Effector CD8-positive, alpha-beta T cell (primary cell): Measurements from ENCODE around the gene ARID1B.

Experiments
- DNase-seq: peaks from one replicate; lab custom pipeline; 2025; lab: John Stamatoyannopoulos, UW

Gene ARID1B

DNA sequence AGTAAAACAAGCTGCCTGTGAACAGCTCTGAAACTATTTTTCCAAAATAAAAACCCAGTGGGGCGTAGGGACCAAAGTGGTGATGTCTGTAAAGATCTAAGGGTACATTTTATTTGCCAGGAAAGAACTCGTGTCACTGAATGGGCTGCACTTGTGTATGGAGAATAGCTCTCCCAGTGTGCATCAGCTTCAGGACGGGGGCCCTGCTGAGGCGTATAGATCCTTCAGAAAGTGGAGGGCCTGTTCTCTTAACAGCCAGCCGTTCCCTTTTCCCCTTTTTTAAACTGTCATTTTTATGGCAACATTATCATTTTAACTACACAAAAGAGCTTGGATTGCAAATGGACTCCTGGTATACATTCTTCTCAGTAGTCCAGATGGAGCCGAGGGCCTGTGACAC lies 408.8 kb downstream of the ARID1B start:
- DNase-seq, result no peak

DNA sequence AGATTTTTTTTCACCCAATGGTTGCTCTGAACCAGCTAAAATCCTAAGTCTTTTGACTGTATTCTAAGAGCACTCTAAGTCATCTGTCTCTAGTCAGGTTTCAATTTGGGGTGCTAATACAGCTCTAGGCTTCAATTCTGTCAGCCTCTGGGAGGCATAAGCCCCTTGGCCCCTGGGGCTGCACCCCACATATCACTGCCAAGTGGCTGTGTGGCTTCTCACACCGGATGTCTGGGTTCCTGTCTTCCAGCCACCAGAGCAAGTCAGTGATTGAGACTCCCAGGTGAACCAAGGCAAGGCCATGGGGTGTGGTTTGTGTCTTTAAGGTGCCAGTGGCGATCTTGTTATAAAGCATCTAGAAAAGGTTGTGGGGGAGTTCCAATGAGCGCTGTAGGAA lies 409.6 kb downstream of the ARID1B start:
- no peak for DNase-seq

DNA sequence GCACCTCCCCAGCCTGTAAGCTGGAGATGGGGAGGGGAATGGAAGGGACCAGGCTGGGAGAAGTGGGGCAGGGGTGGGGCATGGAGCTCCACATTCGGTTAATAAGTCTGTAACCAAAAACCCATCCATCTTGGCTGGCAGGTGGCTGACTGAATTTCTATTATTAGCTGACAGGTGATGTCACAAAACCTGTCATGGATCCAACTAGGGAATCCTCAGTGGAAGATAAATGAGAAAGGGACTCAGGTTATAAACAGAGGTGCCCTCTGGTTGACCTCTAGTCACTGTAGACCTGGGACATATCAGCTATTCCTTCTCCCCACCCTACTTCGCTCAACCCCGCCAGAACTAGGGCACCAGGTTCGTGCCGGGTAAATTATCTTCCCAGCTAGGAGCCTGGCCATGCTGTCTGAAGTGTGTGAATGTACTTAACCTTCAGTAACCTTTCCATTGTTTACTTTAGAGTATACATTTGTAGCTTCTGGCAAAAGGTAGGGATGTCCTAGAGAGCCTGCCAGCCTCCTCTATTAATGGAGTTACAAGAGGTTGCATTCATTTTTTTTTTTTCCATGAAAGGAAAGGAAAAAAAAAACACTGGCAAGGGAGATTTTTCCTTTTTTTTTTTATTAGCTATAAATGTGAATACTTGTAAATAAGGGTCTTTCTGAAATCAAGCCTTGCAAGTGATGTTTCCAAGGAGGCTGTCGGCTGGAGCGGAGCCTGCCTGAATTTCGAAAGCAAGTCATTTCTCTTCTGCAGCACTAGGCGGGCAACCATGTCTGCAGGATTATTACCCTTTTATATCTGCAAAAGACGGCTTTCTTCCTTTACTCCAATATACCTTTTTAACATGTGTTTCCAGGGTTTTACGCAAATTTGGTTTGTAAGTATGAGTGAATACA lies 410.3 kb downstream of the ARID1B start:
- no peak for DNase-seq

DNA sequence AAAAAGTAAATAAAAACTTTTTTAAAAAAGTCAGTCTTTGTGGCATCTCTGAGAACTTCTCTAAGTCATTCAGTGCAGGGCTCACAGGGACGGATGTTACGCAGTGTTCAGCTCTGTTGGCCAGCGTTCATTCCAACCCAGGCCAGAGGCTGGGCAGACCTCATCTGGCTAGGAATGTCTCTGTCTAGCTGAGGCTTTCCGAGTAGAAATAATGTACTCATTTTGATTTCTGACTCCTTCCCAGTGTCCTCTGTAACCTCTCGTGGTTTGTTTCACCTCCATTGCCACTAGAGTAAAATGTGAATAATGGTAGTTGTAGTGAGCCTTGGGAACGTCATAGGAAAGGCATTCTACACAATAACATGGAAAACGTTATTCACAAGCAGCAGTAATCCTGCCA lies 411.0 kb downstream of the ARID1B start:
- no peak for DNase-seq

DNA sequence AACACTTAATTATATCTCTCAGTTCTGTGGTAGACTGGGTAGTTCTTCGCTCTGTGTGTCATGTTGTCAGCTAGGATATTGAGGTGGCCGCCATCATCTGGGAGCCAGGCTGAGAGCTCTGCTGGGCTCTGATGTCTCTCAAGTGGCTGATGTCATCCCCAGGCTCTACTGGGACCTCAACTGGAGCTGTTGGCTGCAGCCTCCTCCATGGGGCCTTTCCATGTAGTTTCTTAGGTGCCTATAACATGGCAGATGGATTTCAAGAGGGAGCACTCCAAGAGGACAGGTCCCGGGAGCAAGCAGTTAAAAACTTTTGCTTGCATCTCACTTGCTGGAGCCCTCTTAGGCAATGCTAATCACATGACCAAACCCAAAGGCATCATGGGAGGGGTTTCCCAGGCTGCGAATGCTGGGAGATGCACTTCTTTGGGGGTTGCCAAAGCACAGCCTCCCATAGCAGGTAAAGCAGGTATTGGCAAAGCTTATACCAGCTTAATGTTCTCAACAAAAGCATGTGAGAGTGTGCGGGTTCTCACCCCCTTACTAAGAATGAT lies 416.3 kb downstream of the ARID1B start:
- no peak for DNase-seq

DNA sequence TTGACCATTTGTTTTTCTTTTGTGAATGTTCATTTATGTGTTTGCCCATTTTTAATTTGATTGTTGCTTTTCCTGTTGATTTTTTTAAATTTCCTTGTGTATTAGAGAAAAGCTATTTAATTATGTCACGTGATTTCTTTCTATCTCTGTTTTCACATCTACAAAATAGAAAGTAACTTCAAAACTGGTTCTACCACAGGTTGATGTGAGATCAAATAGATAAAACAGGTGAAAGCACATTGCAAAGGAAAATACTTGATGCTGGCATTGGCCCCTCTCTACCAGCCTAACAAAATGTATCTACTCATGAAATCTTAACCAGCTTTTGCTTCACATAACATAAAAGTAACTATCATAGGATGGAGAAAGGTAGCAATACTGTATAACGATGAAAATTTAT lies 416.9 kb downstream of the ARID1B start:
- DNase-seq, result no peak

DNA sequence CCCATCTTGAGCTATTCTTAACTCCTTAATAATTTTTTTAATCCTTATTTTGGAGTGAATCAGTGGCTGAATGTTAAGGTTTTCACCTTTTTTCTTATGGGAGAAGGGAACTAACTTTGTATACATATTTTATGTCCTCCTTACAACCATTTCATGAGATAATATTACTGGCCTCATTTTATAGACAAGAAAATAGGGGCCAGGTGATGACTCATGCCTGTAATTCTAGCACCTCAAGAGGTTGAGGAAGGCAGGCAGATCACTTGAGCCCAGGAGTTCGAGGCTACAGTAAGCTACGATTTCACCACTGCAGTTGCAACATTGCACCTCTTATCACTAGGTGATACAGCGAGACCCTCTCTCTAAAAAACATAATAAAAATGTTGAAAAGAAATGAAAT lies 417.5 kb downstream of the ARID1B start:
- DNase-seq, result no peak

DNA sequence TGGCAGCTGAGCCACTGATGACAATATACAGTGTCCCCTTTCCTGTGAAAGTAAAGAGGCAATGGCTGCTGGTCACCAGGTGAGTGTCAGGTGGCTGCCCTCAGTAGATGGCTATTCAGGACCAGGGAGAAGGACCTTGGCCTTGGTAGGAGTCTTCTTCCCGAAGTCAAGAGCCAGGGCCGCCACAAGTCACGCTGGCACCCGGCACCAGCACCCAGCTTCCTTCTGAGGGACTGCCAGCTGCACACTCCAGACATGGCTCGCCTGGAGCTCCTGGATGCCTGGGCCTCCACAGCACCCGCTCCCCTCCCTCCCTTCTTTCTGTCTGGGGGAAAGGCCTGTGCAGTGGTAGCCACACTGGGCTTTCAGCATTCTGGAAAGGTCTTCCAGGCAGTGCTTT lies 419.2 kb downstream of the ARID1B start:
- DNase-seq, result no peak

DNA sequence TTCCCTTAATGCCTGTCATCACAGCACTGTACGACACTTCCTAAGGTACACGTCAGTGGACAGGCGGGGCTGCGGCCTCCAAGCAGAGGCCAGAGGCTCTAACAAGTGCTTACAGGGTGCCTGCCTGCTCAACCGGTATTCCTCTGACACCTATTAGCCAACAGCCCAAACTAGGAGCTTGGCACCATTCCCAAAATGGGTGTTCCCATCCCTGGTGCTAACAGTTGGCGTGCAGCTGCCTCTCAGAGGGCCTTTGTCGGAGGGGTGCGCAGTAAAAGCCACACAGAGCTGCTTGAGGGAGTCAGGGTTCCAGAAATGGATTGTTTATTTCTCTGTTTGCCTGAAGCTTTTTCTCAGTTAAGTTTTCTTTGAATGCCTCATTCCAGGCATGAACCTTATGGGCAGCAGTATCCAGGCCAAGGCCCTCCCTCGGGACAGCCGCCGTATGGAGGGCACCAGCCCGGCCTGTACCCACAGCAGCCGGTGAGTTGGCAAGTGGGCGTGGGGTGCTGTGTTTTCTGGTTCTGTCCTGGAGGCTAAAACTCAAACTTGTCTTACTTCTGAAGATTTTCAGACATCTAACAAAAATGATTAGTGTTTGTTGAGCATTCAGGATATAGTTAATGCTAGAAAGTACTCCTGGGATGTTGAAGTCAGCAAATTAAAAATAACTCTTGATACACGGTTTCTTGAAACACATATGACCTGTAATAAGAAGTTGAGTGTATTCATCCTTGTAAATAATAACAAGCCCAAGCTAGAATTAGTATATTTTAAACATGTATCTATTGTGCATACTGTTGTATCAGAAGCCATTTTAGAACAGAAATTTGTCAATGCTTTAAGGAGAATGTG lies 421.5 kb downstream of the ARID1B start:
- DNase-seq, result no peak

DNA sequence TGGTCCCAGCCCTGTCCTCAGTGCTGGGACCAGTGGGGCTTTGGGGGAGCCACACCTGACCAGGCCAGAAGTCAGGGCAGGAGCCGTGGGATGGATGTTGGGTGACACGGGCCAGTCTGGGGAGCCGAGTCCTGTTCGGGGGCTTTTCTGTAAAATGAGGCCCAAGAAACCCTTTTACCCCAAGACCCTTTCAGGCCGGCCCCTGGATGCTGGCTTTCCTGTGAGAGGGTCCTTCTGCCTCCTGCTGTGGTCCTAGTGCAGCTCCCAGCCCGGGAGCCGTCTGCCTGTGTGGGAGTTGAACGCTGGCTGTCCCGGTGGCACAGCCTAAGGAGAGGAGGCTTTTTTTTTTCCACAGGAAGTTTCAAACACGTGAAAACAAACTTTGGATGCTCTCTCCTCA lies 422.9 kb downstream of the ARID1B start:
- DNase-seq, result no peak

DNA sequence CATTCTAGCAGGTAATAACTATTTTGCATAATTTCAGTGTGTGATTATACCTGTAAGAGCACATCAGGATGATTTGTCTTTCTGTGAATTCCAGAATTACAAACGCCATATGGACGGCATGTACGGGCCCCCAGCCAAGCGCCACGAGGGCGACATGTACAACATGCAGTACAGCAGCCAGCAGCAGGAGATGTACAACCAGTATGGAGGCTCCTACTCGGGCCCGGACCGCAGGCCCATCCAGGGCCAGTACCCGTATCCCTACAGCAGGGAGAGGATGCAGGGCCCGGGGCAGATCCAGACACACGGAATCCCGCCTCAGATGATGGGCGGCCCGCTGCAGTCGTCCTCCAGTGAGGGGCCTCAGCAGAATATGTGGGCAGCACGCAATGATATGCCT lies 423.4 kb downstream of the ARID1B start:
- no peak for DNase-seq

DNA sequence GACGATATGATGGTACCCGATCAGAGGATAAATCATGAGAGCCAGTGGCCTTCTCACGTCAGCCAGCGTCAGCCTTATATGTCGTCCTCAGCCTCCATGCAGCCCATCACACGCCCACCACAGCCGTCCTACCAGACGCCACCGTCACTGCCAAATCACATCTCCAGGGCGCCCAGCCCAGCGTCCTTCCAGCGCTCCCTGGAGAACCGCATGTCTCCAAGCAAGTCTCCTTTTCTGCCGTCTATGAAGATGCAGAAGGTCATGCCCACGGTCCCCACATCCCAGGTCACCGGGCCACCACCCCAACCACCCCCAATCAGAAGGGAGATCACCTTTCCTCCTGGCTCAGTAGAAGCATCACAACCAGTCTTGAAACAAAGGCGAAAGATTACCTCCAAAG lies 423.9 kb downstream of the ARID1B start:
- DNase-seq, result no peak

DNA sequence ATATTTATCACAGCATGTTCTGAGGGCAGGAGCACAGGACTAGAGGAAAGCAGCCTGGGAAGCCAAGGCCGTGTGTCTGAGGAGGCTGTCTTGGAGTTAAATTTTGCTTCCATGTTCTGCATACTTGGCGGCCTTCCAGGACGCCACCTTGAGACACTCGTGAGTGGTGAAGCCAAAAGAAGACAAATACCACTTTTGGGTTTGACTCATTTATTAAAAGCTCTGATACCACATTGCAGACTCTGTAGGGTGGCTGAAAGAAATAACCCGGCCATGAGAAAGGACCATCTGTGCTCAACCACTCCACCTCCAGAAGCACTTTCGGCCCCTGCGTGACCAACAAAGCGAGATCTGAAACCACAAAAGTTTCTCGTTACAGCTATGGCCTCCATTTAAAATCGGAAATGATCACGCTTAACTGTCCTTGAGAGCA lies 426.1 kb downstream of the ARID1B start:
- DNase-seq, result no peak

DNA sequence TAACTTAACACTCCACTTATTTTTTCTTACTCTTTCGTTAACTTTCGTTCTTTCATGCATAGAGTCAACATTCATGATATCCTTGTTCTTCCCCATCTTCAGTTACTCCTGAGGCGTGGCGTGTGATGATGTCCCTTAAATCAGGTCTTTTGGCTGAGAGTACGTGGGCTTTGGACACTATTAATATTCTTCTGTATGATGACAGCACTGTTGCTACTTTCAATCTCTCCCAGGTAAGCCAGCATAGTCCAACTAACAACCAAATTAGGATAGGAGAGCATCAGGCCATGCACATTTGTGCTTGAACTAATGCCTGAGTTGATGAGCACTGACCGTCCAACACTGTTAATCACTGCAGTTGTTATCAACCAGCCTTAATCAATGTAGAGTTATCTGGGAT lies 426.6 kb downstream of the ARID1B start:
- DNase-seq, result no peak

DNA sequence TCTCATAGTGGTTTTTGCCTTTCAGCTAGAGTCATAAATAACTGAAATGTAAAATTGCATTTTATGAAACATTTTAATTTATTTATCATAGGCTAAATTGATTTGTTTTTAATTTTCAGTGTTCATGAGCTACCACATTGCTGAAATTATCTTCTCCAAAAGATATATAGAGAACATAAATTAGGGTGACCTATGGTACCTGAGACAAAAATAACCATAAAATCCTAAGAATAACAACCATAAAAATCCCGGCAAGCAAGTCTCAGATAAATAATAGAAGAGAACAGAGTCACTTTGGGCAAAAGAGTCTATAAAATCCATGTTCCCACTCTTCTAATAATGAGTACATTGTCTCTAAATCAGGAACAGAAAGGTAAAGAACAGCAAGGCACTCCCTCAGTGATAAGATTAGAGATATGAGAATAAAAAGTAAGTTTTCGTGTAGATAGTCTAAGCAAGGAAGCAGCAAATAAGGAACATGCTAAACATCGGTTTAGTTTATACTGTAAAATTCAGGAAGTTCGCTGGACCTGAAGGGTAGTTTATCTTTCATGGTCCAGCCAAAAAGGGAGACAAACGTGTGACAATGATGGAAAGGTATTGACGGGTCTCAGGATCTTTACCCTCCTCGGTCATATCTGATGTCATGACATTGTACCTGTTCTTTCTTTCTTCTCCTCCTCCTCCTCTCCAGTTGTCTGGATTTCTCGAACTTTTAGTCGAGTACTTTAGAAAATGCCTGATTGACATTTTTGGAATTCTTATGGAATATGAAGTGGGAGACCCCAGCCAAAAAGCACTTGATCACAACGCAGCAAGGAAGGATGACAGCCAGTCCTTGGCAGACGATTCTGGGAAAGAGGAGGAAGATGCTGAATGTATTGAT lies 428.5 kb downstream of the ARID1B start:
- DNase-seq, result no peak

DNA sequence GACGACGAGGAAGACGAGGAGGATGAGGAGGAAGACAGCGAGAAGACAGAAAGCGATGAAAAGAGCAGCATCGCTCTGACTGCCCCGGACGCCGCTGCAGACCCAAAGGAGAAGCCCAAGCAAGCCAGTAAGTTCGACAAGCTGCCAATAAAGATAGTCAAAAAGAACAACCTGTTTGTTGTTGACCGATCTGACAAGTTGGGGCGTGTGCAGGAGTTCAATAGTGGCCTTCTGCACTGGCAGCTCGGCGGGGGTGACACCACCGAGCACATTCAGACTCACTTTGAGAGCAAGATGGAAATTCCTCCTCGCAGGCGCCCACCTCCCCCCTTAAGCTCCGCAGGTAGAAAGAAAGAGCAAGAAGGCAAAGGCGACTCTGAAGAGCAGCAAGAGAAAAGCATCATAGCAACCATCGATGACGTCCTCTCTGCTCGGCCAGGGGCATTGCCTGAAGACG lies 429.2 kb downstream of the ARID1B start:
- no peak for DNase-seq

DNA sequence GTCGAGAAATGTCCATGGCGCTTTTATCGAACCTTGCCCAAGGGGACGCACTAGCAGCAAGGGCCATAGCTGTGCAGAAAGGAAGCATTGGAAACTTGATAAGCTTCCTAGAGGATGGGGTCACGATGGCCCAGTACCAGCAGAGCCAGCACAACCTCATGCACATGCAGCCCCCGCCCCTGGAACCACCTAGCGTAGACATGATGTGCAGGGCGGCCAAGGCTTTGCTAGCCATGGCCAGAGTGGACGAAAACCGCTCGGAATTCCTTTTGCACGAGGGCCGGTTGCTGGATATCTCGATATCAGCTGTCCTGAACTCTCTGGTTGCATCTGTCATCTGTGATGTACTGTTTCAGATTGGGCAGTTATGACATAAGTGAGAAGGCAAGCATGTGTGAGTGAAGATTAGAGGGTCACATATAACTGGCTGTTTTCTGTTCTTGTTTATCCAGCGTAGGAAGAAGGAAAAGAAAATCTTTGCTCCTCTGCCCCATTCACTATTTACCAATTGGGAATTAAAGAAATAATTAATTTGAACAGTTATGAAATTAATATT lies 430.4 kb downstream of the ARID1B start:
- no peak for DNase-seq

DNA sequence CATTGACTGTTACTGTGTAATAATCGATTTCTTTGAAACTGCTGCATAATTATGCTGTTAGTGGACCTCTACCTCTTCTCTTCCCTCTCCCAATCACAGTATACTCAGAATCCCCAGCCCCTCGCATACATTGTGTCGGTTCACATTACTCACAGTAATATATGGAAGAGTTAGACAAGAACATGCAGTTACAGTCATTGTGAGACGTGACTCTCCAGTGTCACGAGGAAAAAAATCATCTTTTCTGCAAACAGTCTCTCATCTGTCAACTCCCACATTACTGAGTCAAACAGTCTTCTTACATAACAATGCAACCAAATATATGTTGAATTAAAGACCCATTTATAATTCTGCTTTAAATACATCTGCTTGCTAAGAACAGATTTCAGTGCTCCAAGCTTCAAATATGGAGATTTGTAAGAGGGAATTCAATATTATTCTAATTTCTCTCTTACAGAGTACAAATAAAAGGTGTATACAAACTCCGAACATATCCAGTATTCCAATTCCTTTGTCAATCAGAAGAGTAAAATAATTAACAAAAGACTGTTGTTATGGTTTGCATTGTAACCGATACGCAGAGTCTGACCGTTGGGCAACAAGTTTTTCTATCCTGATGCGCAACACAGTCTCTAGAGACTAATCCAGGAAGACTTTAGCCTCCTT lies 432.8 kb downstream of the ARID1B start:
- DNase-seq, result no peak

DNA sequence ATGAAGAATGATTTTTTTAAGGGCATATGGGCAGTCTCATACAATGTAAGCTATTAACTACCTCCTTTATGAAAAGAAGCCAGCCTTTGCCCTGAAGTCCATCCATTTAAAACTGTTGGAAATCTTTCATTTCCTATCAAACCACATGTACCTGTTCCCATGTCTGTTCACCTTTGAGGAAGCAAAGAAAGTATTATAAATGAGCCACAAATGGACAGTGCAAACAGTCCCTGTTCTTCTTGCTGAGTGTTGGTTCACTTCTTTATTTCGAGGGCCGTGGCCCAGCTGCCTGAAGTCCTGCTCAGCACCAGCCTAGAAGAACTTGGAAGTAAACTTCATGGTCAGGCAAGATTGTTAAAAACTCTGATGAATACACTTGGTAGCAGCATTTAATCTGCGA lies 433.8 kb downstream of the ARID1B start:
- DNase-seq, result no peak

DNA sequence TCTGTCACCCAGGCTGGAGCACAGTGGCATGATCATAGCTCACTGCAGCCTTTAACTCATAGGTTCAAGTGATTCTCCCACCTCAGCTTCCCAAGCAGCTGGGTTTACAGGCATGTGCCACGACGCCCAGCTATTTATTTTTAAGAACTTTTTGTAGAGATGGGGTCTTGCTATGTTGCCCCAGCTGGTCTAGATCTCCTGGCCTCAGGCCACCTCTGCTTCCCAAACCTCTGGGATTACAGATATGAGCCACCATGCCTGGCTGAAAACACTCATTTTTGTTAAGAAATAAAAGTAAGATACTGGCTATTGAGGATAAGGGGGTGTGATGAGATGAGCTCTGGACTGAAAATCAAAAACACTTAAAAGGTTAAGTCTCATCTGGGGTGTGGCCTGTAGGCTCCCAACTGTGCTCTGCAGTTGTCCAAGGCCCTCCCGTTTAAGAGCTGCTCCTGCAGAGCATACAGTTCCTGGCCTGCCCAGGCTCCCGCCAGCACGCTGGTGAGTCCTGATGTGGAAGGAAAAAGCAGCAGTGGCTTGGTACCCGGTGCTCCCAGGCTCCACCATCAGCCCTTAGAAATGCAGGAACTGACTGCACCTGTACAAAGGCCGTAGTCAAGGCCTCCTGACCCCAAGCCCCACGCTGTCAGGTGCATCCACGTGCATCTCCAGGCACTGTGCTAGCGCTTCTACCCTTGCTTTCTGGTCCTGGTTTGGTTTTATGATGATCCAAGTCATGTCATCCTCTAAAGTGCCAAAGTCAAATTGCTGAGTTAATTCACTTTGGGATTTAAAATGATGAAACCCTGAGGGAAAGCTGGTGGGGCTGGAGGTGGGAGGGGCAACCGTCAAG lies 434.7 kb downstream of the ARID1B start:
- no peak for DNase-seq
